Aorta (tissue), 5 donors: ENCODE results near the gene TBC1D22A. TPM values are rescaled to one million over a fixed set of nuclear protein-coding genes. Genes with fewer than 3 reads are reported as not detected.

ENCODE experiments used
- ATAC-seq: fragments of 200-7000 bp; cut with Tn5 transposase; one replicate; pipeline ENCODE4 v1.9.1; 2022; ENCODE audit warnings: moderate library complexity; ENCODE audit not compliant: low FRiP score
- DNase-seq, 2 donors: peaks; one replicate each; pipeline ENCODE4 v3.0.0-alpha.2; 2020
- H3K27ac ChIP-seq, 2 donors: one replicate each; pipeline ENCODE4 v1.5.1; 2013; ENCODE audit warnings: low read length in 2 of 2, mild to moderate bottlenecking in 2 of 2, moderate library complexity in 2 of 2, control low read depth in 1 of 2, inconsistent platforms in 1 of 2, low read depth in 1 of 2
- H3K27me3 ChIP-seq, 2 donors: one replicate each; pipeline ENCODE4 v1.6.1; 2013; ENCODE audit warnings: control low read depth in 1 of 2, low read length in 1 of 2, mild to moderate bottlenecking in 1 of 2, moderate library complexity in 1 of 2; ENCODE audit not compliant: insufficient read depth in 2 of 2, control insufficient read depth in 1 of 2
- H3K36me3 ChIP-seq, 2 donors: one replicate each; pipeline ENCODE4 v1.6.1; 2013; ENCODE audit warnings: control low read depth in 1 of 2, low read length in 1 of 2, mild to moderate bottlenecking in 1 of 2; ENCODE audit not compliant: insufficient read depth in 2 of 2, control insufficient read depth in 1 of 2
- H3K4me1 ChIP-seq, 2 donors: one replicate each; pipeline ENCODE4 v1.6.1; 2013; ENCODE audit warnings: low read length in 2 of 2, control low read depth in 1 of 2, mild to moderate bottlenecking in 1 of 2, moderate library complexity in 1 of 2; ENCODE audit not compliant: insufficient read depth in 2 of 2, control insufficient read depth in 1 of 2
- H3K4me3 ChIP-seq, 2 donors: one replicate each; pipeline ENCODE4 v1.5.1; 2013; ENCODE audit warnings: low read length in 2 of 2, control low read depth in 1 of 2, mild to moderate bottlenecking in 1 of 2
- H3K9me3 ChIP-seq: one replicate; pipeline ENCODE4 v1.6.1; 2013; ENCODE audit warnings: mild to moderate bottlenecking, low read length; ENCODE audit not compliant: control insufficient read depth
- WGBS, 2 donors: extraction: QIAGEN DNeasy Blood & Tissue Kit; methylation state at CpG; one replicate each; pipeline ENCODE4 v1.1.7; 2013; 5-methylcytosine and 5-hydroxymethylcytosine counted together
- intact Hi-C, 2 donors: fragments of 100-400 bp; cut with DNase I; formaldehyde crosslinking; loops; one replicate each; pipeline versions ENCODE4 v1.14.2 to v1.15.0; 2022
- polyA plus RNA-seq, 2 donors: library from polyadenylated mRNA; stranded (reverse); fragments of 200-250 nt; gene quantifications; one replicate each; pipeline ENCODE4 v1.2.3, GENCODE V29; 2013
- total RNA-seq, 2 donors: library from RNA; stranded (reverse); fragmentation: NEBNext Ultra II Directional; extraction: Animal tissue kit (Norgen Biotek cat#: 25700); gene quantifications; one replicate each; pipeline ENCODE4 v1.2.1, GENCODE V29; 2021
- donor health status: healthy with polysubstance abuse.
- donor health status: Bipolar disorder and iron deficiency.
- donor health status: DM: no; HTN: no; CAD: no.
- donor health status: DM: no; HTN: no; CAD: no.
- donor health status: DM: yes; HTN: yes; CAD: no.

TBC1D22A gene
- total and polyA plus RNA-seq, 4 donors: 10.8 to 37.1 (median 17.9) TPM

DNA sequence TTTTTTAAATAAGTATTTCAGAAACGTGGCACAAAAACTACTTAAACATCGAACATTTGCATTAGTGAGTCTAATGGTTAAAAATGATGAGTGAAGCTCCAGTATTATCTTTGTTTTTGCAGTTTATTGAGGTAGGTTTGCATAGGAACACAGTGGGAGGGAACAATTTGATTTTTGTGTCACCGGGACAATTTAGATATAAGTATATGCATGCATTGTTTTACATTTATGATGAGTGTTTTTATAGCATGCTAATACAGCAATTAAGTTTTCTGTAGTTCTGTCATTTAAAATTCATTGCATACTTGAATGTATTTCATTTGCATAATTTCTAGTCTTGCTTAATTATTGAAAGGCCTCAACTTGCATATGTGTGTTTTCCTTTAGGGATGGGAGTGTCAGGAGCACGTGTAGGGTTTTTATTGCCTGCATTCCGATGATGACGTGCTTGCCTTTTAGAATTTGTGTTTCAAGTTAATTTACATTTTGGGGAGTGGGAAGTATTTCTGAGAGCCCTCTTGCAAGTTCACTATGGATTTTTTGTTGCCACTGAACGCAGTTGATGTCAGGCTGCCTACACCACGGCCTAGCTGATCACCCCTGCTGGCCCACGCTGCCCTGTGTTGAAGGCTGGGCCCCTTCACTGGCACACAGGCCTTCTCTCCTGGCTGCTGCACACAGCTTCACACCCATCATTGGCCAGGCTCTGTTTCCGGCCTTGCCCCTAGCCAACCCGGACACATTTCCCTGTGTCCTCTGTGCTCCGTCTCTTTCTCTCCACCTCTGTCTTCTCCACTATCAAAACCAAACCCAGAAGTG lies 120.9 kb downstream of the TBC1D22A start:
- no peak for DNase-seq
- Histone ChIP-seq H3K36me3 (peaks cover 0 to 2% of the 10 kb centered on the region in 2 donors), H3K27ac (no peak overlapping the region), H3K27me3 (no peaks in the 10 kb centered on the region), H3K4me1 (no peaks in the 10 kb centered on the region), H3K4me3 (no peak overlapping the region), H3K9me3 (no peaks in the 10 kb centered on the region)
- ATAC-seq: no peak
- WGBS, 2 donors: 70 to 73% methylated on average over 12 of the region's 12 CpGs
- intact Hi-C loops: no loop called here

DNA sequence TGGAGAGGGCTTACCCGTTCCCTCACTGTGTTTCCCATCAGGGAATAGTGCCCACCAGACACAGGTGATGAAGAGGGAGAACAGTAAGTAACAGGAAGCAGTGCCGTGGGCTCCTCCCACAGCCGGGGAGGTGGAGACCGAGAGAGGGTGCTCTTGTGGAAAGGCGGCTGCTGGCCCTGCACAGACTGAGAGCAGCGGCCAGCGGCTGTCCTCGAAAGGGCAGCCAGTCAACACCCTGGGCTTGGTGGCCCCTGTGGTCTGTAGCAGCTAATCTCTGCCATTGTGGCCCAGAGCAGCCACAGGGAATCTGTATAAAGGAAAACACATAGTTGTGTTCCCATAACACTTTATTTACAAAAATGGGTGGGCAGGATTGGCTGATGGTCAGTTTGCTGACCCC lies 121.9 kb downstream of the TBC1D22A start:
- Histone ChIP-seq H3K9me3 (no peaks in the 10 kb centered on the region), H3K27ac (no peak overlapping the region), H3K4me1 (no peaks in the 10 kb centered on the region), H3K27me3 (no peaks in the 10 kb centered on the region), H3K4me3 (no peak overlapping the region), H3K36me3 (peaks cover 0 to 2% of the 10 kb centered on the region in 2 donors)
- intact Hi-C loops: no loop called here
- WGBS, 2 donors: 88 to 90% methylated on average over 8 of the region's 8 CpGs
- no peak for DNase-seq
- ATAC-seq: no peak

DNA sequence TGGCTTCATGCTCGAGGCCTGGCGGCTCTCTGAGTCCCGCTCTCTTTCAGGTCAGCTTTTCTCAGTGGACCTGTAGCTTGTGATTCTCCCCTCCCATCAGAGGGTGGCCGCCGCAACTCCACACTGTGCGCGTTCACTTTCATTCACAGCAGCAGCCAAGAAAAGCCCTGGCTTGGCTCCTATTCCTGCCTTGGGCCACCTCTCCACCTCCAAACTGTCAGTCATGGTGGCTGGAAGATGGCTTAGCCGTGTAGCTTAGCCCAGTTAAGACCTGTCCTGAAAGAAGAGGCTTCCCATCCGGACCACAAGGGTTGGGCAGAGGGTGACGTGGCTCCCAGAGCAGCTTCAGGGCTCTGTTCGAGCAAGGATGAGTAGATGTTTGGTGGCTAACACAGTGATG lies 125.5 kb downstream of the TBC1D22A start:
- intact Hi-C loops: no loop called here
- no peaks in the 10 kb centered on the region for H3K4me1 ChIP-seq
- H3K27me3 ChIP-seq: no peaks in the 10 kb centered on the region
- no peak for DNase-seq
- H3K27ac ChIP-seq: no peak overlapping the region
- WGBS, 2 donors: 94% methylated on average over 11 of the region's 11 CpGs
- no peaks in the 10 kb centered on the region for H3K9me3 ChIP-seq
- ATAC-seq: no peak
- H3K4me3 ChIP-seq: no peak overlapping the region
- H3K36me3 ChIP-seq: peaks cover 0 to 2% of the 10 kb centered on the region in 2 donors

DNA sequence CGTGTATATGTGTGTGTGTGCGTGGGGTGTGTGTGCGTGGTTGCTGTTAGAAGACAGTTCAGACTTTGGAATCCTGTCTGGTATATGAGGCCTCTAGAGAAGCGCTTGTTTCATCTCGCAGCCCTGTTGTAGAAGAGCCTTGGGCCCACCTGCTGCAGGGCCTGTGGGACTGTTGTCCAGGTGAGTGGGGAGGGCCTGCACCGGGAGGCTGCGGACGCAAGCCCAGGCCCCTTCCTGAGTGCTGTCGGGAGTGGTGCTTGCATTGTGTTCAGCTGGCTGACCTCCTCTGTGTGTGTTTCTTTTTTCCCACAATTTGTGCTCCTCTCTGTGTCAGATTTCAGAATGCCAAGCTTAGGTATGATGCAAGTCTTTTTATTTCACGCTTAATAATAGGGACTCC lies 128.4 kb downstream of the TBC1D22A start:
- intact Hi-C loops: no loop called here
- WGBS, 2 donors: 95 to 97% methylated on average over 10 of the region's 10 CpGs

DNA sequence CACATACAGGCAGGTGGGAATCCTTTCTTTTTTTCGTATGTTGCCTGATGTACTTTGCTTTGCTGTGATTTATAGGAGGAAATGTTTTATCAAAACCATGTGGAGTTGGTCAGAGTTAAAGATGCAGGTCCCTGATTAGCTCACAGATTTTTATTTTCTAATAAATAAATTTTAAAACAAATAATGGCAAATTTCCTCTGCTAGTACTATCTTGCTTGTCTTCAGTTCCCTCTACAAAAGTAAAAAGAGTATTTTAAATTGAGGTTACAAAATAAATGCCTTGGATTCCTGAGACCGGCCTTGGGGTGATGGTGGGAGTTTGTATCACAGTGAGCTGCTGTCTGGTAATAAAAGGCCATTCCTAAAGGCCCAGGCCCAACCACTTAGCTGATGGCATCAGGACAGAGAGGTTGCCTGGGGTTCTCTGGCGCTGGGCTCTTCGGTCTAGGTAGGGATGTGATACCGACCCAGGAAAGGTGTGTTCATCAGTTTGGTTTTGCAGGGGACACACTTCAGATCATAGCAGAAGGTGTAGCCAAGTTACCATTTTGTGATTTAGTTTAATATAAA lies 129.0 kb downstream of the TBC1D22A start:
- Histone ChIP-seq H3K4me1 (no peaks in the 10 kb centered on the region), H3K4me3 (no peak overlapping the region), H3K27ac (no peak overlapping the region), H3K27me3 (no peaks in the 10 kb centered on the region), H3K36me3 (peaks cover 0 to 4% of the 10 kb centered on the region in 2 donors), H3K9me3 (no peaks in the 10 kb centered on the region)
- intact Hi-C loops: no loop called here
- no peak for ATAC-seq
- WGBS, 2 donors: 92 to 94% methylated on average over 5 of the region's 5 CpGs
- no peak for DNase-seq

More for the DNA sequence above, 128.4 kb downstream of the TBC1D22A start:
- no peak overlapping the region for H3K27ac ChIP-seq
- no peaks in the 10 kb centered on the region for H3K4me1 ChIP-seq
- ATAC-seq (no peak), DNase-seq (no peak)
- no peaks in the 10 kb centered on the region for H3K9me3 ChIP-seq
- peaks cover 0 to 4% of the 10 kb centered on the region in 2 donors for H3K36me3 ChIP-seq
- H3K27me3 ChIP-seq: no peaks in the 10 kb centered on the region
- H3K4me3 ChIP-seq: no peak overlapping the region

DNA sequence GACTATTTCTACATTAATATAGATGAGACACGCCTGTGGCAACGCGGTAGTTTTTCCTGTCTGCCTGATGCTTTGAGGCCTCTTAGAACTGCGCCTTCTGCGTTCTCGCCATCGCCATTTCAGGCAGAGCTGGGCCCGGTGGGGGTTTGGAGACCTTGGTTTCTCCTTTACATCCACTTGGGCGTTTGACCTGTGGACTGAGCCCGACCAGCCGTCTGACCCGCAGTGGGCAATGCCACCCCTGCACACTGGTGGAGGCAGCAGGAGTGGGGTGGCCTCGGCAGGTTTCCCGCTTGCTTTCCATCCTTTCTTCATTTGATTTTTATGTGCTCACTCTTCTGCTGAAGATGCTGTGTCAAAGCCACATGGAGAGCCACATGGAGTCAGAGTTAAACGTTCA lies 130.4 kb downstream of the TBC1D22A start:
- intact Hi-C loops: no loop called here
- no peaks in the 10 kb centered on the region for H3K4me1 ChIP-seq
- no peak overlapping the region for H3K4me3 ChIP-seq
- peaks cover 0 to 4% of the 10 kb centered on the region in 2 donors for H3K36me3 ChIP-seq
- no peaks in the 10 kb centered on the region for H3K9me3 ChIP-seq
- 84 to 89% methylated on average over 15 of the region's 15 CpGs for WGBS, 2 donors
- ATAC-seq (no peak), DNase-seq (no peak)
- H3K27ac ChIP-seq: no peak overlapping the region
- no peaks in the 10 kb centered on the region for H3K27me3 ChIP-seq

DNA sequence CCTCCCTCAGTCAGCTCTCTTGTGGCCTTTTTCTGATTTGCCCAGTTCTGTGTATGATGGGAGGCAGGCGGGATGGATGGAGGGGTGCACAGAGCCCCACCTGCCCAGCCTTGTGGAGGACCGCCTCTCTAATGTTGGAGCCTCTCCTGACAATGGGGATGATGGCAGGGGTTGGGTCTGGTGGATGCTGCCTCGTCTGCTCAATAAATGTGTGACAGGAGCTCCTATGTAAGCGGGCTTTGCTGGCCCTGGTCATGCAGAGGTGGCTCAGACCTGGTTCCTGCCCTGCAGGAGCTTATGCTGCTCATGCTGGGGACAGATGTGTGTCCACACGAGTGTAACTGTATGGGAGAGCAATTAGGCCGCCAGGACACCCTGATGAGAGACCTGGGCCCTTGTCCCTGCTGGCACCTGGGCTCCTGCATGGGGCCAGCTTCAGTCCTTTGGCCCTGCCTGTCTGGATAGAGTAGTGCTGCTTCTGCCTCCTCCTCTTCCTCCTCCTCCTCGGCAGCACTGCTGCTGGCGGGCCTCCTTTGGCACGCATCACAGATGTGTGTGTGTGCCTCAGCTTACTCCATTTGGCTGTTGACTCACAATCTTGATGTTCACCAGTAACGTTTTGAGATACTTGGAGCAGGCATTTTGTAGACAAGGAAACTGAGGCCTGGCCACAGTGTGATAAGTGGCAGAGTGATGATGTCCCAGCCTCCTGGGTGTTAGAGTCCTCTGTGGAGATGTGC lies 131.0 kb downstream of the TBC1D22A start:
- 86 to 88% methylated on average over 10 of the region's 10 CpGs for WGBS, 2 donors
- no peaks in the 10 kb centered on the region for H3K4me1 ChIP-seq
- peaks cover 0 to 2% of the 10 kb centered on the region in 2 donors for H3K36me3 ChIP-seq
- DNase-seq (peak in 1 of 2 donors; percentile 44), ATAC-seq (no peak)
- H3K4me3 ChIP-seq: no peak overlapping the region
- intact Hi-C loops: no loop called here
- no peak overlapping the region for H3K27ac ChIP-seq
- H3K9me3 ChIP-seq: no peaks in the 10 kb centered on the region
- no peaks in the 10 kb centered on the region for H3K27me3 ChIP-seq

DNA sequence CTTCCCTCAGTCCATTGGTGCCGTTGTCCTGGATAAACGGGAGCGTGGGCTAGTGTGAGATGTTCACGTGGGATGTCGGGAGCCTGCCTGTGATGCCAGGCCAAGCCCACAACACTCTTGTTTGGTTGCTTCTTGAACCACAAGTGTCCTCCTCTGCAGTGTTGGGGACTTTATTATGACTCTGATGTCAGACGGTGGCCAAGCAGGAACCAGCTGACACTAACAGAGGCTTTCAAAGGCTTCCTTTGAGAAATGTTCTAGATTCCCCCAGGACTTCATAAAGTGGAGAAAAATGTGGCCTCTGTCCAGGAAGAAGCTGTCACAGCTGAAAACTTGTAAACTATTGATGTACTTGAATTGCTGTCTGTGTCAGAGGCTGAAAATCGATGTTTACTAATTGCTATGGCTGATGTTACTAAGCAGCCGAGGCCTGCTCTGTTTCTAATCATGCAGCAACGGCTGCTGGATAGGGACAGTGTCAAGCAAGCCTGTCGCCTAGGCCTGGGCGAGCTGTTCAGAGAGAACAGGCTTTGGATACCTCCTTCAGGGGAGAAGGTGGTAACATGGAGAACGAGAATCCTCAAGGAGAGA lies 131.7 kb downstream of the TBC1D22A start:
- Histone ChIP-seq H3K9me3 (no peaks in the 10 kb centered on the region), H3K4me1 (no peaks in the 10 kb centered on the region), H3K4me3 (no peak overlapping the region), H3K27me3 (no peaks in the 10 kb centered on the region), H3K36me3 (peaks cover 0 to 2% of the 10 kb centered on the region in 2 donors), H3K27ac (no peak overlapping the region)
- intact Hi-C loops: no loop called here
- 80 to 82% methylated on average over 12 of the region's 12 CpGs for WGBS, 2 donors
- DNase-seq (no peak), ATAC-seq (no peak)
